NCI-H187 treated with DMSO at 0.1 percent for 48 hours (cell line): Measurements from ENCODE around the gene MYF6.
"Not testable (repeated sequence)": the region's sequence is repeated elsewhere in the genome, so short reads cannot be mapped to it uniquely, and the experiment has no call there.

Source experiments
- DNase-seq: peaks from one replicate; lab custom pipeline; 2025; lab: John Stamatoyannopoulos, UW

Gene MYF6

DNA sequence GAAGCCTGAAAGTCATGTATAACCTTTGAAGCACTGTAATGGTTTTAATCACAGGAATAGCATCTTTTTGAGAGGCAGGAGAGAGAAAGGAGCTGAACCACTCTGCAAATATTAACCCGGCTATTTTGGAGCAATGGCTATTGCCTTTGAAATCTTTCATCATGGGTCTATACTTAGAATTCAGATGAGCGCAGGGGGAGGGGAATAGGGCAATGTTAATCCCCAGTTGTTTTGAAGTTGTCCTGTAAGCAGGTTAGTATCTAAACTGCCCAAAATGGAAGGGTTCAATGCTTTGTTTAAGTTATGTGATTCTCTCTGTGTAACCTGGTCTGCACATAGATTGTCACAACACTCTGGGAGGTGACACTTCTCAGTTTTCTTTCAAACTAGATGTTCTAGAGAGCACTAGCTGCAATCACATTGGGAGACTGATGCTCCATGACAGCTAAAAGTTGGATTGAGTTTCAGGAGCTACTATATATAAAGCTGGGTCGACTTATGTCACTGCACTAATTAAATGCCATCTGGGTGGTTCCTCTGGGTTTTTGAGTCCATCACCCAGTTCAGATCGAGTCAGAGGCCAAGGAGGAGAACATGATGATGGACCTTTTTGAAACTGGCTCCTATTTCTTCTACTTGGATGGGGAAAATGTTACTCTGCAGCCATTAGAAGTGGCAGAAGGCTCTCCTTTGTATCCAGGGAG is at the start of gene MYF6:
MYF6 (plus strand) TSS at position 509 of the 704 bp plus-strand sequence; CDS start at position 595, 86 bp downstream.
- no peak for DNase-seq

DNA sequence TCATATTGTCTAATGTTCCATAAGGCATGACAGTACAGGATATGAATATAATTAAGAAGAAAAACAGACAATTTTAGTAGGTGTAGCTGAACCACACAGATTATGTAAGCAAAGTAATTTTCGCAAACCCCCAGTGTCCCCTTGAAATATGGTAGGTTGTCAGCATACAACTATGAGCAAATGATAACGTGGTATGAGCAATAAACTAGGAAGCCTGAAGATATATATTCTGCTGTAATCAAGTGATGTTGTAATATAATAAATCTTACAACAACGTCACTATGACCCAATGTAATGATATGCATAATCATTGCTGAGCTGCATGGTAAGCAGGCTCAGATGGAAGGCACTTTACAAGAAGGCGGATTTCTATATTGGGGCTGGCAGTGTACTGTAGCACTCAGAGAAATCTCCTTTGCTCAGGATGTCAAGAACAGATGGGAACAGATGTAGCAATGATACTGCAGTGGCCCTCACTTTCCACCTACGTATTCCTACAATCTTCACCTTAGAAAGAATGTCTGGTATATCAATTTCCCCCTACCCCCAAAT is 47.8 kb upstream of the MYF6 start:
- DNase-seq = no peak

DNA sequence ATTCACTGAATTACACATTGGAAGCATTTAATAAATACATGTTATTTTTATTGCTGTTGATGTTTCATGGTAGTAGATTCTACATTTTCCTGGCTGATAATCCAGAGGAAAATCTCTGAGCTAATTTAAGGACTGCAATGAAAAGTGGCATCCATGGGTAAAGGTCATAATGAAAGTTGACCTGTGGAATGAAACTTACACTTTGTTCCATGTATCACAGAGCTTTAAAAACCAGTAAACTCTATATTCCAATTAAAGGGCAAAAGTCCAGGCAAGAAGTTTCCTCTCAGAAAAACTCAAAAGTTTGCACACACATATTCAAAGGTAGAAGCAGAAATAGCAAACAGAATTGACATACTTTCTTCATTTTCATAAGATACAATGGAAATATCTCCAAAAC is 44.8 kb upstream of the MYF6 start:
- no peak for DNase-seq

DNA sequence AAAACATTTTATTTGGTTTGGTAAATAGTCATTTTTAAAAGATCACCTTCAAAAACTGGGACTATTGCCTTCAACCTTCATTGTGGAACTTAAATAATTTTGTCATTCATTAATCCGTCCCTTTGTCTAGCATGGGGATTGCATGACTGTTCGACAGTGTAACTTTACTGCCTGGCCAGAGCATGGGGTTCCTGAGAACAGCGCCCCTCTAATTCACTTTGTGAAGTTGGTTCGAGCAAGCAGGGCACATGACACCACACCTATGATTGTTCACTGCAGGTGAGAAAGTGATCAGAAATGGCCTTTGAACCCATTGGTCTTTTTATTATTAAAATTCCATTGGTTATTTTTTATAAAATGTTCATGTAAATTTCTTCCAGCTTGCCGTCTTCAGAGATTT is 37.2 kb upstream of the MYF6 start:
- DNase-seq = no peak

DNA sequence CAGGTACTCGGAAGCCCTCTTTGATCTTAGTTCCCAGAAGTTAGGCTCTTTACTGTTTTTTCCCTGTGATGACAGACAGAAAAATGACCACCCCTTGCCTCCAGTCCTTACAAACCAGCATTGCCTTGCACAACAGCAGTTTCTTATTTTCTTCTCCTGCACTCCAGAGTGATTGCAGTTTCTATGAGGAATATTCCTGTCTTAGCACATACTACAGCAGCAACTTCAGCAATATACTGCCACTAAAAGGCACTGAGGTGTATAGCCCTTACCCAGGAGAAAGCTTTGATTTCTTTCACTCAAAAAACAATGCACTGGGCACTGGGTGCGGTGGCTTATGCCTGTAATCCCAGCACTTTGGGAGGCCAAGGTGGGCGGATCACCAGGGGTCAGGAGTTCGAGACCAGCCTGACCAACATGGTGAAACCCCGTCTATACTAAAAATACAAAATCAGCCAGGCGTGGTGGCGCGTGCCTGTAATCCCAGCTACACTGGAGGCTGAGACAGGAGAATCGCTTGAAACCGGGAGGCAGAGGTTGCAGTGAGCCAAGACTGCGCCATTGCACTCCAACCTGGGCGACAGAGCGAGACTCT is 31.3 kb upstream of the MYF6 start:
- DNase-seq = not testable (repeated sequence)

DNA sequence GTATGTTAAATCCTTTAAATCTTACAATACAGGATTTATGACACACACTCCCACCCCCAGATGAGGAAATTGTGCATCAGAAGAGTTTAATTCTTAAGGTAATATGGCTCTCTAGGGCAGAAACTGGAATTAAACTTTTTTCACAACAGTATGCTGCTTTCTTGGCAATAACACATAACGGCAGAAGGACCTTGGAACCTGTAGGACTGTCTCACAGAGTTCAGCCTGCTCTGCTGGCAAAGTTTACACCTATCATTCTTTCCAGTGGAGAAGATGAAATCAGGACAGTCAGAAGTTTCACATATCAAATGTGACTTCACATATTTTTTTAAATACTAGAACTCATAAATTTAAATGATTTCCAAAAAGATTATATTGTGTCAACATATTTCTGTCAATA is 30.6 kb upstream of the MYF6 start:
- DNase-seq = no peak

DNA sequence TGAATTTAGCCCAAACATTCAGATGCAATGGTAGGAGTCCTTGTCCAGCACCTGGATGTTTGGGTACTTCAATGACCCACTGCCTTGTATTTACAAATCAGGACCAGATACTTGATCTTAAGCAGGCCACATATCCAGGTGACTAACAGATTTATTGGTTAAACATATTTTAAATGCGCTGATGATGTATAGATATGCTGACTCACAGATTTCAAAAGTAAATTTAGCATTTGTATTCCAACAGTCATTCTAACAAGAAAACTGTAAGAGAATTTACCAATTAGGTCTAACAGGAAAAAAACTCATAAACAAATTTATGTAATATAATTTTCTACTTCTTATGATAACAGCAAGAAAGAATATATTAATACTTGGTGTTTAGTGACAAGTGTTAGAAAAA is 29.4 kb upstream of the MYF6 start:
- DNase-seq = no peak

DNA sequence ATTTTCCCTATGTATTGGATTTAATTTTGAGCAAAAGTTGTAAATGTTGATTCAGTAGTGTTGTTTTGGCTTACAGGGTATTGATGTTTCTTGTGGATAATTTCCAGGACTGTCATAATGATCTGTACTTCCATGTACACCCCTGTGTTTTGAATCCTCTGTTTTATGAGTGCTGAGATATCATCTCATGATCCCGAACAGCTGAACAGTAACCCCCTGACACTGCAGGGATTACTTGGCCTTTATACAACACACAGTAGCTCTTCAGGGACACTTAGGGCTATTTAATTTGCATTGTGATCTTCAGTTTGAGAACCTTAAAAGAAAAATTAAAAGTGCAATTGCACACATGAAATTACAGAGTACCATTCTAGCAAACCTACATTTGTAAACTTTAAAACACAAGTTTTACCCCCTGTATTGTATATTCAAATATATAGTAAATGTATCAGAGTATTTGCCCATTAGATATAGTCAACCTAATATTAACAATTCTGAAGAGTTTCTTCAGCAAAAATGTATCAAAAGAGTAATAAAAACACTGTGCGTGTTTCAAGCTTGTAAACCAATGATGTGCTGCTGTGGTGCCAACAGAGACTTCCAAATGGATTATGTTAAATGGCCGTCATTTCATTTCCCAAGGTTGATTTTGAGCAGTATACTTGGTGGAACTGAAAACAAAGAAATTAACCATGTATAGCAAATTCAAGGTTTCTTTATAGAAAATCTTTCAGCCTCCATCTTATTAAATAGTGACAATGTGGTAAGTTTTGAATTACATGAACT is 27.9 kb upstream of the MYF6 start:
- no peak for DNase-seq

DNA sequence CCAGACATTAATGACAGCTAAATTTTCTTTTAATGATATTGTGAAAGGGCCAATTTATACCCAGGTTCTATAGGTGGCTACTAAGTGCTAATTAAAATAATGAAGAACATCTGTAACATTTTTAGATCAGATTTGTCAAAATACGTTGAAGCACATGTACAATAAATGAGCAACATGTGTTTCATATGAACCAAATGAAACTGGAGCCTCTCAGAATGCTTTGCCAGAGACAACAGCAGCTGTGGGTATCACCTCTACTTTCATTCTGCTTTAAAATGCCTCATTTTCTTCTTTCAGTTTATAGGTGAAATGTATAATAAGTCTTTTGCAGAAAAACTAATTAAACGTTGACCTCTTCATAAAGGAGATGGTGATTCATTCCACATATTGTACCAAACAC is 26.1 kb upstream of the MYF6 start:
- DNase-seq = no peak

DNA sequence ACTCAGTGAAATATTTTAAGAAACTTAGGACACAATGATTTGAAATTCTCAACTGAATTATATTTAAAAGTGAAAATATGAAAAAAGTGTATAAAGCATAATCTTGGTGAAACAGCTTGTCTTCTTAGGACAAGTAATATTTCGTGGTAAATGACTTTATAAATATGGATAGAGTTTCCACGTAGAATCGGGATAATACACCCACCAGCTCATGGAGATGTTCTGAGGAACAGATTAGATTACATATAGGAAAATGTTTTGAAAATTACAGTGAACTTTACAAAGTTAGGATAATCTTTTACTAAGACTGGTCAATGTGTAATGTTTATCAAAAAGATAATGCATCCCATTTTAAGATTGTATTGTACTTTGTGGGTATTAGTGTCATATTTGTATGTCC is 25.6 kb upstream of the MYF6 start:
- DNase-seq = no peak

DNA sequence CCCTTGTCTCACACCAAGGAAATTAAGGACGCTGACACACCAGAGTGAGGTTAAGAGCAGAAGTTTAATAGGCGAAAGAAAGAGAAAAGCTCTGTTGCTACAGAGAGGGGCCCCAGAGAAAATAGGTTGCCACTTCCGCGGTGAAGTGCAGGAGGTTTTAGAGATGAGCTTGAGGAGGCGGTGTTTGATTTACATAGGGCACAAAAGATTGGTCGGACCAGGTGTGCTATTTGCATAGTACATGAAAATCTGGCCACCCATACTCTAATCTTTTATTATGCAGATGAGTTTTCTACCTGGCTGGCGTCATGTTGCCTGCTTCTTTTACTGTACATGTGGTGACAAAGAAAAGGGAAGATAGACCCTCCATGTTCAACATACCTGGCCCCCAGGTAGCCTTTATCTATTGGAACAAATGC is 23.3 kb upstream of the MYF6 start:
- no peak for DNase-seq

DNA sequence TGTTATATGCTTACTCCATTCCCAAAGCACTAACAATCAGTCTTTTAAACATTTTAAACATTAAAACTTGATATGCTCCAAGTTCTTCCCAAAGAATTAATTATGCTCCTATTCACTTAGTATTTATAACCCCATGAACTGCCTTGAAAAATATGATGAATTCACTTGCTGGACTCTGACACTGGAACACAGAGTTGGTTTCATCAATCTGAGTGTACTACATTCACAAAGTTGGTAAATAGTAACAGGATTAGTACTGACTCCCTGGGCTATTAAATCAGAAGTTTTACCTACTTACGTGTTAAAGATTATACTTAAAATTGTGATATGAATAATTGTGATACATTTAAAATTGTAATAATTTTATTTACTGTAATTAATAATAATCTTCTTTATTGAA is 17.3 kb upstream of the MYF6 start:
- no peak for DNase-seq

DNA sequence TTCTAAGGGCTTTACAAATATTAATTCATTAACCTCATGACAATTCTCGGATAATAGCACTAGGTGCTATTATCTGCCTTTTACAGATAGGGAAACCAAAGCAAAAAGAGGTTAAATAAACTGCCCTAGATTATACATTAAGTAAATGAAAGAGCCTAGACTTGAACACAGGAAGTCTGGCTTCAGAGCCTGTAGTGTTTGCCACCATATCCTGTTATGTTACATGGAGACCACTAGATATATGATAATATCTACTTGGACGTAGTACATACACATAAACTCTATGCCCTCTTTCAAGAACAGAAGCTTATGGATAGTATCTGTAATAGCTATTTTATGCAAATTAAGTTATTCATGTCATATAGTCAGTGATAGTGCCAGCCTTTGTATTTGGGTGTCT is 16.9 kb upstream of the MYF6 start:
- no peak for DNase-seq

DNA sequence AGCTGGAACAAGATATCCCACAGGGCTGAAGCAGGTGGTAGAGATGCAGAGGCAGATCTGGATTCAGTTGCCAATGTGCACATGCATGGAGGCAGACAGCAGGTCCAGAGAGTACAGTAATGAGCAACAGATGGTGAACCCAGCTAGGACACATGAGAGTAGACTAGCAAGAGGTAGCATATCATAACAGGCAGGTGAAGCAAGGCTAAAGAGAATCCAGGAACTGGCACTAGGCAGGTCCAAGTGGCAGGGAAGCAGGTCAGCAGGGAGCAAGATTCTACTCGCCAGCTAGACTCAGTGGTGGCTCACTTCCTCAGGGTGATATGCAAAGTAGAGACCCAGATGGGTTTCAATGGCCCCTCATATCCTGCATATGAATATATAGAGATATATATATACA is 15.3 kb upstream of the MYF6 start:
- DNase-seq = no peak

DNA sequence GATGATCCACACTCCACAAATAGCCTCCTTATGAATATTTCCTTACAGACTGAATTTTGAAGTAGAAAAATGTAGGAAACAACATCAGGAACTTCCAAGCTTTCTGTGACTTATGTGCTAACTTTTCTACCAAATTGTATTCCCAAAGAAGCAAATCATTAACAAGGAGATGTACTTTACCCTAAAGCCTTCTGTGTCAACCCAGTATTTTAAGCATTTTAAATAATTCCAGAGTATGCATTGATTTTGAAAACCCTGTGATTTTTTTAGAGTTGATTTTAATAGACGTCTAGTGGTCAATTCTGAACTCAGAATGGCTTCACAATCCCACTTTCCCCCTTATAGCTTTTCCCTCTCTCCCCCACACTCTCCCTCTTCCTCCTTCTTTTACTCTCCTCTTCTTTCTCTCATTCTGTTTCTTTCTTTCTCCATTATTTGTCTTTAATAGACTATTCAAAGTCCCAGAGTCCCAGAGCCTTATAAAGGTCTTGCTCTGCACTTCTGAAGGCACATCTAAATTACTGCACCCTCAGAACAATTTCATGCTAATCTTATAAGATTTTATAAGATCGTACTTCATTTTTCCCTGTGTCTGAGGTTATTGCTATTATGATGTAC is 10.1 kb upstream of the MYF6 start:
- no peak for DNase-seq

DNA sequence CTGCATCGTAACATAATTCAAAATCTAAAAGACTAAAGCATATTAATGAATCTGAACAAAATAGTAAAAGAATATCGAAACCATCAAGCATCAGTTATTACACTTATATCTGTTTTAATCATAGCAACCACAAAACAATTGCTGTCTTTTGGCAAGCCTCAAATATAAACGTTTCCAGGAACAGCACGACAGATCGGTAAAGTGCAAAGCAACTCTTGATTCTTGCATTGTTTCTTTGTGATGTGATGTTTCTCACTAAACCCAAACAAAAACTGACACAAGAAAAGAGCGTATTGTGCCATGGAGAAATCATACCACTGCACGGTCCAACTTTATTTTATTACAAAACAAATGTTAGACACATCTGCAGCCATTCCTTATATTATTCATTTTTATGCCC is 9.2 kb upstream of the MYF6 start:
- no peak for DNase-seq

DNA sequence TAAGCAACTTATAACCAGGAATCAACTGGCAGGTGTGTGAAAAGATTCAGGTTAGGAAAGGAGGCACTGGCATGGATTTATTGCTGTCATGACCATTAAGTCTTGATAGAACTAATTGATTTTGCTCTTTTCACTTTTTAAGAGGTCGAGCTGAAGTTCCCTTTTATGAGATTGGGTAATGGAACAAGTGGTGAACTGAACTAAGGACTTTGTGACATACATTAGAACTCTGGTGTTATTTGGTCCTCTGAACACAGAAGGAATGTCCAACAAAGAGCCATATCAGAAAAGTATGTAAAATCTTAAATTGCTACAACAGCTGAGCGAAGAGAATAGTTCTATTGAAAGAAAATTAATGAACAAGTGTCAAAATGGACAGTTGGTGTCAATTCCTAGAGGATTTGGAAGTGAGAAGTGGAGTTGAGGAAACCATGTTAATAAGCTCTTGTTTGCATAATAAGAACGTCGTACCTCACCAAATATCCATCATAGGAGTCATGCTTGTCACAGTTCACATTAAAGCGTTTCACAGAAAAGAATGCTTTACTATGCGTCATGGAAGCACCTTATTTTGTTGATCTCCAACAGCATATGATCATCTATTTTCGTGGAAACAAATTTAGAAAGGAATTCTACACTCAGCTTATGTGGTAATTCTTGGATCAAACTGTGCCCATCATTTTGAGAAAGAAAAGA is 8.4 kb upstream of the MYF6 start:
- no peak for DNase-seq

DNA sequence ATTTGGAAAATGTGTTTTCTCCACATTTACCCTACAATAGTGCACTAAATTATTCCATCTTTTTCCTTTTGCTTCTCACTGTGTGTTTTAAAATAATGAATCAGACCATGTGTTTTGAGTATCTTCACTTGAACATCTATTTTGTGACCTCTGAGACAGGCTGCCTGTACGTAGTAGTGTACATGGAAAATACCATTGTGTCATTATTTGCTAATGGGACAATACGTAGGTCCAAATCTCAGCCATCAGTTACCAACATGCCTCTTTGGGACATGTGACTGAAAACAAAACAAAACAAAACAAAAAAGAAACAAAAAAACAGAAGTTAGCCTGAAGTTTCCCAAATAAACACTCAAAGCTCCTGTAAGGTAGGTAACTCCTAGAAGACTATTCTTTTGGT is 7.1 kb upstream of the MYF6 start:
- DNase-seq = no peak

DNA sequence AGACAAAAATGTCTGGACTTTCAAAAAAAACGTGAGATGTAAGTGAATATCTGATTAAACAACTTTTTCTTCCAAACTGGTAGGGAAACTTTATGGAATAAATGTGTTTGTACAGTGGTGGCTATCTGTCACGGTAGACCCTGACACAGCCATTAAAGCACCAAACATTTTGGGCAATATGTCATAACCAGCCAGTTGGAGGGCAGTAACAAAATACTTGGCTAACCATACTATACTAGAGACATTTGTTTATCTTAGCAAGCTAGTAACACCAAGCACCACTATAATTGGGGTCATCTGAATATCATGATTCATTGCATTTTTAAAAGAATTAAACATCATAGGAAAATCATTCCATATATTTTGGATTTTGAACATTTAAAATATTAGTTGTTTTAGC is 6.0 kb upstream of the MYF6 start:
- no peak for DNase-seq

DNA sequence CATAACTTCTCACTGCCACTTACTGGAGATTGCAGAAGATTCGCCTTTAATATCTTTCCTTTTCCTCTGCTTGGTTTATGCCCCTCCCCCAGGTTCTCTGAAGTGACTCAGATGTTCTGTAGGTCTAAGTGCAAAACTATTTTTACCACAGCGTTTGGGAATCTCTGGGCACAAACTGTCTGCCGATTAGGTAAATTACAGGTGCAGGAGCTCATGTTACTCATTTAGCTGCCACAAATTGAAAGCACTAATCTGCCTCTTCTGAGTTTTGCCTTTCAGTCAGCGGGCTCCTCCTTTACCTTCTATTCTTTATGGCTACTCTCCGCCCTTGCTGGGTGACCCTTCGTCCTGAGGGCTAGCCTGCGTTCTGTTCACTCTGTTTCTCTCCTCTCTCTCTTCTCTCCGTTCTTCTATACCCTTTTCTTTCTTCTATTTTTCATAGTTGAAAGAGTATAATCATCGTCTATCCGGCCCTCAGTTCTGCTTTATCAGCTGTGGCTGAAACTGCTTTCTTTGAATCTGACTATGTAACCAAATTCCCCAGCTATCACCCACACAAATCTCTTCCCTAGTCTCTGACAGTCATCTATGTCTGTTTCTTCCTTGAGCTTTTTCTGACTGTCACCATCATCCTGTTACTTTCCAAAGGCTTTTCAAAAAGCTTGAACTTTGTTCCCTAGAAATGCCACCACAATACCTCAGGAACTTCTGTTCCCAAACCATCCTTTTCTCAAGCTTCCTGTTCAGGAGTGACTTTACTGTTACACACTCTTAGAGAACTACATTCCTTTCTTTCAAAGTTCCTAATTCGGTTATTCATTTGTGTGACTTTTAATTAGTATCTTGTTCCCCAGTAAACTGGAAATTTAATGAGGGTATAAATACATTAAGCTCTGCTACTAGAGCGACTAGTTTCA is 4.3 kb upstream of the MYF6 start:
- no peak for DNase-seq

DNA sequence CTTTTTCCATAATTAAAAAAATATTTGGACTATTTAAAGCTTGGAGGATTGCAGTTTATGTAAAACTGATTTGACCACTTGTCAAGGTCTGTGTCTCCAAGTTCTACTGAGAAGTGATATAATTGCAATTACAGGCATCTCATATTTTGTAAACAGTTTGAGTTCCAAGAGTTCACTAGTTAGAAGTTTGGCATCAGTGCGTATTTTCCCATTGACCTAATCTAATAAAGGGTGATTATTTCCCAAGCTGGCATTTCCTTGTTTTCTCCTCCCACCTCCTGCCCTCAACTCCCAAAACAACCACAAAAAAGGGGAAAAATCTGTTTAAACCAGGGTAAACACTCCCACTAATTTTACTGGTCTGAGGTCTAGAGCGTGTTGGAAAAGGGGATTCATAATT is 3.0 kb upstream of the MYF6 start:
- DNase-seq = no peak
